ENCODE data around the gene KCNQ1OT1.

The KCNQ1OT1 gene

DNA sequence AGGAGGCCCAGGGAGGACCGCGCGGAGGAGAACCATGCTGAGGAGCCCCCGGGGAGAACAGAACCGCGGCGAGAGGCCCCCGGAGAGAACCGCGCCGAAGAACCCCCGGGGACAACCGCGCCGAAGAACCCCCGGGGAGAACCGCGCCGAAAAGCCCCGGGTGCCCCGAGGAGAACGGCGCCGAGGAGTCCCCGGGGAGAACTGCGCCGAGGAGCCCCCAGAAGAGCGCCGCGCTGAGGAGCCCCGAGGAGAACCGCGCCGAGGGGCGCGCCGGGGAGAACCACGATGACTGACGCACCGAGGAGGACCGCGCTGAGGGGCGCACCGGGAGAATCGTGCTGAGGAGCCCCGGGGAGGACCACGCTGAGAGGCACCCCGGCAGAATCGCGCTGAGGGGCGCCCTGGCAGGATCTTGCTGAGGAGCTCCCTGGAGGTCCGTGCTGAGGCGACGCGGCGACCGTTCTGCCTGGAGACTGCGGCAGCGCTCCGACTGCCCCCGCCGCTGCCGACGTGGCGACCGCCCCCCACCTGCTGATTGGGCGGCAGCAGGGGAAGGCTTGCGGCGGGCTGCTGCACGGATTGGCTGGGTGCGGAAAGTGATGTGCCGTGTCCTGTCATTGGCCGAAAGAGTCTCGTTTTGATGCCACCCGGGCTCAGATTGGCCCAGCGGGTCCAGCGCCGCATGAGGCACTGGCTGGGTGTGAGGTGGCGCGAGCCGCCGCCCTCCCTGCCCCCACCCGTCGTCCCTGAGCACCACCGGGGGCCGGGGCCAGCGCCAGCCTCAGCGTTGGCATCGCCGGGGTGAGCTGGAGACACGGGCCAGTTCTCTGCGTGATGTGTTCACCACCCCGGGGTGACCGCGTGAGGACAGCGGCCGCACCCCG, at the start of gene KCNQ1OT1:
Gene KCNQ1OT1, minus strand, starts transcription at position 464 of the 884 bp plus-strand sequence.
- FAIRE-seq (peak; percentile 40), DNase-seq (ENCODE audit: insufficient read length, low spot score) (peak; percentile 84)

DNA sequence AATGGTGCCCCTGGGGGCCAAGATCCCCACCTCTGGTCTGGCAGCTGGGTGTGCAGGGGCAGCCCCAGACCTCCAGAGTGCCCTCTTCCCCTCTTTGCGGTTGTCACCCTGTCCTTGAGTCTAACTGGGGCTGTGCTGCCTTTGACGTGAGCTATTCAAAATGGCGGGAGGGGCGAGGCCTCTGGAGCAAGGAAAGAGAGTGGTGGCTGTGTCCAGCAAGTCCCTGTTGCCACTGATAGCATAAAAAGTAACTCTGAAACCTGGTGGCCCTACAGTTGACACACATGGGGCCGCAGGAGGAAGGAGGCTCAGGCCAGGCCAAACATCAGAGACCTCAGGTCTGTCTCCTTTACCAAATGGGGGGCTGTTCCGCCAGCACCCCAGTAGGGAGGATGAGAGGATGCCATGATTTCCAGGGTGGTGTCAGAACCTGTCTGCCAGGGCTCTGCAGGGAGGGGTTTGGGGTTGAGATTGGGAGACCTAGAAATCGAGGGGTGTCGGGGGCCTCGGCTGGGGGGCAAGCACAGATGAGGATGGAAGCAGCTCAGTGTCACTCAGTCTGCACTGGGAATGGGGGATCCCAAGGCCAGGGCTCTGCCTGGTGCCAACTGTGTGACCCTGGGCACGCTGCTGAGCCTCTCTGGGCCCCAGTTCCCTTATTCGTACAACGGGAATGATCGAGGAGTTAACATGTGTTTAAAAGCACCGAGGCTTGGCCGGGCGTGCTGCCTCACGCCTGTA, 49.2 kb upstream of the KCNQ1OT1 start:
- no peak for FAIRE-seq
- DNase-seq (ENCODE audit: insufficient read length, low spot score): no peak

DNA sequence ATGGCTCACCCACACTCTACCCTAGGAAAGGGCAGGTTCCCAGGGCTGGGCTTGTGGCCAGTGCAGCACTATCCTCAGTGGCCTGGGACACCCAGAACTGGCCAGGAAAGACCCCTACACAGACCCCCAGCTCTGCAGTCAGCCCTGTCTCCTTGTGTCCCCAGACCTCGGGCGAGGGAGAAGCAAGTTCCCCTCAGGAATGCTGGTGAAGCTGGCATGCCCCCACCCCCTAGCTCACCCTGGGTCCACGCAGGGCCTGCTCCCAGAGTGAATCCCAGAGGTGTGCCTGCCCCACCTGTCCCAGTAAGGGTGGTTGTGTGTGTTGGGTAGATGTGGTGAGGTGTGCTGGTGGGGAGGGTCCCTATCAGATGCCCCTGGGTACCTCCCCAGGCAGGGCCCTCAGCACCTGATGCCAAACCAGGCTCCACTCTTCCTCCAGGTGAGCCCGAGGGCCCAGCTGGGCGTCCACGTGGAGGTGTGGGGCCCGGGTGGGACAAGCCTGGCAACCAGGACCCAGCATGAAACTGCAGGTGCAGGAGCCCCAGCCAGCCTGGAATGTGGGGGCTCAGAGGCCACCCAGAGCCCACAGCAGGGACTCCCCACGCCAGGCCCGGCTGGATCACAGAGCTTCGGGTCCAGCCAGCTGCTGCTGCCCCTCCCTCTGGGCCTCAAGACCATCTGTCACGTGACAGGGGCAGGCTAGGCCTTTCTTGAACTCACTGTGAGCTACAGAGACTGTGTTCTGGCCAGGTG, 48.4 kb upstream of the KCNQ1OT1 start:
- DNase-seq (ENCODE audit: insufficient read length, low spot score) (no peak), FAIRE-seq (no peak)

DNA sequence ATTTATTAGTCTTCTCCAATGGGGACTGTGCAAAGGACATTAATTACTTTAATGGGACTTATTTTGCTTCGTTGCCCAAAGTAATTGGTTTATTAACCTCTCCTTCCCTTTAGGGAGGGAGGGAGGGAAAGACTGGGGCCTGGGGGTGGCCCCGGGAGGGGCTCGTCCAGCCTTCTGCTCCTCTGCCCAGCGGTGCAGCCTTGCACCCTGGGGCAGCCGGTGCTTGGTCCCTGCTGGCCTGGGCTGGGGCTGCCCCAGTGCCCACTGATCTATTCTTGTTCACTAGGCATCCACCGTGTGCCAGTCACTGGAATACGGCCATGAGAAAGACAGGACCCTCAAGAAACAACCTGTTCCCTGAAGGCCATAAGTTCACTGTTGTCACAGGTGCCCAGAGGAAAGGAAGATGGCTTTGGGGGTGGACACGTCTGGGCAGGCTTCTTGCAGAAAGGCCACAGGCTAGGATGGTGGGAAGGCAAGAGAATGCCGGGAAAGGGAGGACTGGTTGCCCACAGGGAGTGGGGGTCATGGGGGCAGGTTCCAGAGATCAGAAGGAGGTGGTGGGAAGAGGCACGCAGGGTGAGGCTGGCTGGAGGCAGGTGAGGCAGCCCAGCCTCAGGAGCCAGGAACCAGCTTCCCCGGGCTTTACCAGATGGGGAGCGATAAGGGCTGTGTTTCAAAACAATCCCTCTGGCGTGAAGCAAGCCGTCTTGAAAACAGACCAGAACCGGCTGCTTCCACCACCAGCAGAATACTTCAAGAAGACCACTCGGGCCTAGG, 47.6 kb upstream of the KCNQ1OT1 start:
- FAIRE-seq (no peak), DNase-seq (ENCODE audit: insufficient read length, low spot score) (no peak)

DNA sequence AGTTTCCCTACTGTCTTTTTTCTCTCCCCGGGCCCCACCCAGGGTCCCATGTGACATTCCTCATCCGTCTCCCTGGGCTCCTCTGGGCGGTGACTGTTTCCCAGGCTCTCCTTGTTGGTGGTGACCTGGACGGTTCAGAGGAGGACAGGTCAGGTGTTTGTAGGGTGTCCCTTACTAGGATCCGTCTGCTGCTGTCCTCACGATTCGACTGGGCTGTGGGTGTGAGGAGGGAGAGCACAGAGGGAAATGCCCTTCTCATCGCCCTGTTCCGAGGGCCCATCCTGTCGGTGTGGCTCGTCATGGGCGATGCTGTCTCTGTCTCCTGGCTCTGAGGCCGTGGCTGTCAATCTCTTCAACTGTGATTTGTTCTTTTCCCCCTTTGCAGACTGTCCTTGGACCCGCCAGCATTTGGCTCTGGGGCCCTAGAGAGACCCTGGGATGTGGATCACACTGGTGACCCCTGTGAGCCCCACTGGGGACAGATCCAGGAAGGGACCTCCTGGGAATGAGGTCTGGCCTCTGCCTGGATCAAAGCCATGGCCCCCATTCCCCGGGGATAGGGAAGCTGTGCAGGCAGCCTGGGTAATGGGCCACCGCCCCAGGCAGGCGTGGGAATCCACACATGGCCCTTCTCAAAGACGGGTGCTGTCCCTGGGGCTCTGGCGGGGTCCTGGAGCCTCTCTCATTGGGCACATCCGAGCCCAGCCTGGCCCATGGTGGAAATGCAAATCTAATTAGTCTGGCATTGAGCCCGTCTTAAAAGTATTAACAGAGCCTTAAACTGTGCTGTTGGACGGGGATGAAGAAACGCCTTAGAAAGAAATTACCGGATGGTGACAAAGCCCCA, 46.8 kb upstream of the KCNQ1OT1 start:
- FAIRE-seq (no peak), DNase-seq (ENCODE audit: insufficient read length, low spot score) (no peak)

DNA sequence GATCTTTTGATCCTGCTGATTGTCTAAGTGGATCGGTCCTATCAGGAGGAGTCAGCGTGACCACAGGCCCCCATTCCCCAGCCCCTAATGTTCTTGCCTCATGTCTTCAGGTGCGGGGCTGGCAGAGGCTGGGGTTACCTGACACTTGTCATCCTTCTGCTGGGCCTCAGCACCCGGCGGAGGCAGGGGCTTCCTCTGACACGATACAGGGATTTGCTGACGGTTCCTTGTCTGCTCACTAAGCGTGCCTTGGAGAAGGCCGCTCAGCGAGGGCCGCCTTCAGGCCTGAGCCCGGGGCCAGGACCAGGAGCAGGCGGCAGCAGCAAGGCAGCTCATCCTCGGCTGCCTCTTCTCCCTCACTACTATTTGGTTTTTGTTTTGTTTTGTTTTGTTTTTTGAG, 45.7 kb upstream of the KCNQ1OT1 start:
- FAIRE-seq: no peak
- no peak for DNase-seq (ENCODE audit: insufficient read length, low spot score)

DNA sequence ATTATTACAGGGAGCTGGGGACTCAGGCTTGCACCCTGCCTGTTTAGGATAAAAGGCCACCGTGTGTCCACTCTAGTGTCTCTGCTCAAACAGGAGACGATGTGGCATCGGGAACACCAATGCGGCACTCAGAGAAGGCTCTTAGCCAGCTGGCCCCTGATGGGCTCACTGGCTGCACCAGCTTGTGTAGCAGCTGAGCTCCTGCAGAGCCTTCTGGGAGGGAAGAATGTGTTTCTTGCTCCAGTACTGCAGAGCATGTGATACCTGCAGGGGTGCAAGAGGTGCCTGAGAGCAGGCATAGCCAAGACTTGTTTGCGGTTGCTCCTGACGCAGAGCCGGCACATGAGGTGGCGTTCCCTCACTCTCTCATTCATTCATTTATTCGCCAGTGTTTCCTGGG, 44.4 kb upstream of the KCNQ1OT1 start:
- DNase-seq (ENCODE audit: insufficient read length, low spot score): no peak
- no peak for FAIRE-seq

DNA sequence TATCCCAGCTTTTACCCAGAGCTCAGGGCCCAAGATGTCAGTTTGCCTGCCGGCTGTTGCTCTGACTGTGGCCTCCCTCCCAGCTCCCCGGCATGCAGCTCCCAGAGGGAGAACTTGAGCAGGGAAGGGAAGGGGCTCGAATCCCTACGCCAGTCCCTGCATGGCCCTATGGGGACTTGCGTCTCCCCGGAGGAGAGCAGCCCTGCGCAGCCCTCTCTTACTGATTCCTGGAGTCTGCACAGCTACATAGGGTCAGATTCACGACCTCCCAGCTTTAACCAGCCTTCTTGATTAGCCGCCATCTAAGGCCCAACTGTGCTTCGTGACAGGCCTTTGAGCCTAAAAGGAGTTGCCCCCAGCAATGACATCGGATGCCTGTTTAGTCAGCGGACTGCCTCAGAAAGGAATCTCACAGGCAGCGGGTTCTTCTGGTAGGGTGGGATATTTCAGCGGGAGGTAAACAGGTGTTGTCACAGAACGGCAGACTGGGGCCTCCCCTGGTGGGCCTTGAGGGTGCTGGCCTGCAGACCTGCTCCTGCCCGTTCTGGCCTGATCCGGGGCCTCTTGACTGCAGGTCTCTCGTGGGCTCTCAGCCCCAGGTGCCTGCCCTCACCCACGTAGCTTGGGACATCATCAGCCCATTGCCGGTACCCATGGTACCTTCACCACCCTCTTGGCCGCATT, 43.8 kb upstream of the KCNQ1OT1 start:
- no peak for DNase-seq (ENCODE audit: insufficient read length, low spot score)
- FAIRE-seq: no peak

DNA sequence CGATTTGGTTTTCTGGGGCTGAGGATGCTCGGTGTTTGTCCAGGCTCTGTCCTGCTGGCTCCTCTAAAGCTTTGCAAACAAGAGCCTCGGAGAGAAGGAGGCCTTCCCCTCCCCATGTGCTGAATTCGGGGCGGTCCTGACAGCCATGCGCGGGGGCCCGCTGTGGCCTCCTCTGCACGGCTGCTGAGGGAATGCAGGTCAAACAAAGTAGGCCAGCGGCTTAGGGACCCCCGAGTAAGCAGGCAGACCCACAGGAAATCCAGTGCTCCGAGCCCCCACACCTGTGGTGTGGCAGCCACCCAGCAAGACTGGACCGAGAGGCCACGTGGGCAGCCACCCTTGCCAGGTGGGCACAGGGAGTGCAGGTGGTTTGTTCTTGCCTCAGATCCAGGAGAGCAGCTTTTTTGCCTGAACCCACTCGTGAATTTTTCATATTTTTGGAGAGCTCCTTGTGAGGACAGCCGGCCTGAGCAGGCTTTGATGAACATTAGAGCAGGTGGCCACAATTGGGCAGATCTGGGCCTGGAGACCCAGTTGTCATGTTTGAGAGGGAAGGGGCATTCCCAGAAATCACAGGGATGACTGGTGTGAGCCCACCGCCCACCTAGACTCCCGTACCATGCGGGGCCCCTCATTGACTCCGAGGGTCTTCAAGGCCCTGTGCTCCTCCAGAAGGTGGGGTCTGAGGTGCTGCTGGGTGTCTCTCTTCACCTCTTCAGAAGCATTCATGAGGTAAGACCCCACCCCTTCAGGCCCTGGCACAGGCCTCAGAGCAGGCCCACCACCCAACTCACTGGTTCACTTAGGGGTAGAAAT, 43.0 kb upstream of the KCNQ1OT1 start:
- FAIRE-seq (no peak), DNase-seq (ENCODE audit: insufficient read length, low spot score) (no peak)

DNA sequence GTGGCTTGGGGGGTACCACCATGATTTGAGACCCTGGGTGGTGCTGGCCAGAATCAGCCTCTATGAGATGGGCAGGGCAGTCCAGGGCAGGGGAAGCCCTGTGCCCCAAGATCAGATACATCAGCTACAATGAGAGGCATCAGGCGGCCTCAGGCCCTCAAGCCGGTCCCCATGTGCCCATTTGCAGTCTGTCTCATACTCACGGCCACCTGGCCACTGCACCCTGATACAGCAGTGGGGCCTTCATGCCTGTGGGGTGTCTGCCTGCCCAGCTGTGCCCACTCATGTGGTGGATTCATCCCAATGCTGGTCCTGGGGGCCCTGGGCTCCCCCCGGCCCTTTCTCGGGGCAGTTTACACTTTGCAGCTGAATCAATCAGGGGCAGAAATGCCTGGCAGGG, 42.4 kb upstream of the KCNQ1OT1 start:
- DNase-seq (ENCODE audit: insufficient read length, low spot score) (no peak), FAIRE-seq (no peak)

DNA sequence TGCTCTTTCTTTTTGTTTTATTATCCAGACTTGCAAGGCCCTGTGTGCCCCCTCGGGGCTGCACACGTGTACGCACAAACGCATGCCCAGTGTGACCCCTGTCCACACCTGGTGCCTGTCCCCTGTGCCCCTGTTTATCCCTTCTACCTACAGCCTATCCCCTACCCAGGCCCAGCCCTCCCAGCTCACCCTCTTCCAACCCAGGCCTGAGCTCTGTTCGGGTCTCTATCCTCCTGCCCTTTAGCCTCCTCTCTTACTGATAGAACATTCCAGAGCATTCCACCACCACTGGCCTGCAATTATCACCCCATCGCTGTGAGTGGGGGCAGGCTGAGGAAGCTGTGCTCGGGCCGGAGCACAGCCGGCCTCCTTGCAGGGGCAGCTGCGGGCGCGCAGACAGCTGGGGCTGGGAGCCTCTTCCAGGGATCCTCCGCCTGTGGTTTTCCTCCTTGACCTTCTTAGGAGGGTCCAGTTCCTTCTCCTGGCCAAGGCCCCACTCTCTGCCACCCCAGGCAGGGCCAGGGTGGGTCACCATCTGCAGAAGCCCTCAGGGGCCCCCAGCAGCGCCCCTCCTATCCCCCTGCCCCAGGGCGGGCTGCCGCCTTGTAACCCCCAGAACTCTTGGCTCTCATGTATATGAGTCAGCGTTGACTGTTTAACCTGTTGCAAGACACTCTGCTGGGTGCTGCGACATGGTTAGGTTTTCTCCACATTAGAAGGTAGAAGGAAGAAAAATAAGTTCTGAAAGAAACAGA, 41.8 kb upstream of the KCNQ1OT1 start:
- peak; percentile 56 for DNase-seq (ENCODE audit: insufficient read length, low spot score)
- FAIRE-seq: peak; percentile 31

DNA sequence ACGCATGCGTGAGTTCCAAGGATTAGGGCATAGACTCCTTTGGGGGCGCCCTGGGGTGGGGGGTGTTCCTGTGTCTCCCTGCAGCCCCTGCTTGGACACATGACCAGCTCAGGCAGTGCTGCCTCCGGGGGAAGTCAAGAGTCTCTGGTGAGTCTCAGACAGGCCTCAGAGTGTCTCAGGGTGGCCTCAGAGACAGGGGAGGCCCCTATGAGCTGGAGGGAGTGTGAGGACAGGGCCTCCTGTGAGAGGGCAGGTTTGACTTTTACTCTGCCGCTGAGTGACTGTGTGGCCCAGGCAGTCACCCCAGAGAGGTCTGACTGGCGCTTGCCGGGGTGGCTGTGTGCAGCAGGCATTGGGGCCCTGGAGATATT, 41.2 kb upstream of the KCNQ1OT1 start:
- DNase-seq (ENCODE audit: insufficient read length, low spot score) (no peak), FAIRE-seq (no peak)

DNA sequence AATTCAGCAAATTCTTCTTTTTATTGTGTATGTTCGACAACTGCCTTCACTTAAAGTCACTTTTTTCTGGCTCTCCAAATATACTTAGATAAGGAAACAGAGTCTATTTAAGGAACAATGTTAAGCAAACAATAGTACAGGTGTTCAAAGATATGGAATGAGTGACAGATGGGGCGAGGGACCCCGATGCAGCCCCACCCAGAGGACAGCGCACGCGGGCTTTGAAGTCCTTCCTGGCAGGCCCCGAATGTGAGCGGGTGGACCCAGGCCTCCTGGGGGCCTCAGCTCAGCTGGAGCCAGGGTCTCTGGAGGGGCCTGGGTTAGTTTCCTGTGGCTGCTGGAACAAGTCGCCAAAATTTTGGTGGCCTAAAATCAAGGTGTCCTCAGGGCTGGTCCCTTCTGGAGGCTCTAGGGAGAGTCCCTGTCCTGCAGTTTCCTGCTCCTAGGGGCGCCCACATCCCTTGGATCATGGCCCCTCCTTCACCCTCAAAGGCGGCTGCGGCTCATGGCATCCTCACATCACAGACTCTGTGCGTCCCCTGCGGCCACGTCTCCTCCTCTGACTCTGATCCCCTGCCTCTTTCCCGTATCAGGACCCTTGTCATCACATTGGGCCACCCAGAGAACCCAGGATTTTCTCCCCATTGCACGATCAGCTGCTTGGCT, 40.6 kb upstream of the KCNQ1OT1 start:
- FAIRE-seq (no peak), DNase-seq (ENCODE audit: insufficient read length, low spot score) (no peak)

DNA sequence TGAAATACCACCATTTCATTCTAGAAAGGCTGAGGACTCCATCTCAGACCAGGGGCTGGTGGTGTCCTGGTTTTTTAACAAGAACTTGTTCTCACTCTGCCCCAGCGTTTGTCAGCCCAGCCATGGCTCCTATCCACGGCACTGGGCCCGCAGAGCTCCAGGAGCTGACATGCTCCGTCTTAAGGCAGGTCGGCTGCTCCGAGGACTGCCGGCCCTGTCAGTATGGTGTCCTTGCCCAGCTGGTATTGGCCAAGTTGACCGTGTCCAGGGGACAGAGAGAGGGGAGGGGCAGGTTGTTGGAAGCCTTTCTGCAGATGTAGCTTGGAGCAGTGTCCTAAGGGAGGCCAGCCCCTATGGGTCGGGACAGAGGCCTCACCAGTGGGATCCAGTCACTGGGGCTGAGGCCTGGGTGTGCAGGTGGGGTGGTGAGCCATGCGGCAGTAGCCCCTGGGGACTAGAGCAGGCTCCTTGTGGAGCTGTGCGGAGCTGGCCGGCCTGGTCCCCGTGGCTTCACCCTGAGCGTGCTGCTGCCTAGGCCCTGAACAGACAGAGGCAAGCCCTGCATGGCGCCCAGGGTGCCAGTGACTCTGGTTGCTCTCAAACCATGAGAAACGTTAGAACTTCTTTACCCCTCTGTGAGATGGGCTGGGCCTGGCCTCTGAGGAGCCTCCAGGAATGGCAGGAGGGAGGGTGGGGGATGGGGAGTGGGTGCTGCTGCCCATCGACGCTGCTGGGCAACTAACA, 39.9 kb upstream of the KCNQ1OT1 start:
- FAIRE-seq (no peak), DNase-seq (ENCODE audit: insufficient read length, low spot score) (no peak)

DNA sequence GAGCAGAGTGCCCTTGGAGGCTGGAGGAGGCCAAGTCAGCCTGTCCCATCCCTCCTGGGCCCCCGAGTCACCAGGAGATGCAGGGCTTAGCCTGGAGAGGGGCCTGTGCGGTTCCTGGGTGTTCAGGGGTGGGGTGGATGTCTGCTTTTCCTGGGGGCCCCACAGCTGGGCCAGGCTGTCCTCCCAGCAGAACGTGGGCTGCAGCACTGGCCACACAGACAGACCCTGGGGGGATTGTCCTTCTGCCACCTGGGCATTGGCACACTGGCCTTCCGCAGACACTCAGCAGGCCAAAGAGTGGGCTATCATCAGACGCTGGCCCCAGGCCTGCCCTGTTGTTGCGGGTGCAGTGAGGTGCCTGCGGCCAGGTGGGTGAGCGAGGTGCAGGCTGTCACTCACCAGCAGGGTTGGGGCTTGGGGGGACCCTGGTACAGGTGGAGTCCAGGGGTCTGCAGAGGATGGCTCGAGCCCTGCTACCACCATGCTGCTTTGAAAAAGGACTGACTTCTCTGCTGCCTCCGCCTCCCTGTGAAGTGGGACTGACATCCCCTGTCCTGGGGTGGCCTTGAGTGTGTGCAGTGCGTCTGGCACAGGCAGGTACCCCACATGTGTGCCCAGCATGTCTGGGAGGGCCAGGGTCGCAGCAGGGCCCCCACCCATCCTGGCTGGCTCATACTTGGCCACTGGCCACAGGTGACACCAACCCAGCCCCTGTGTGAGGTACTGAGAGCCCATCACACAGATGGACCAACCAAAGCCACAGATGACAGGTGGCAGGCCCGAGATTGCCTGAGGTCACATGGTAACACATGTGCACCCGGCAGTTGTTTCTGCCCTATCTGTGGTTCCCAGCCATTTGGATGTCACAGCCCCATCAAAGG, 39.0 kb upstream of the KCNQ1OT1 start:
- peak; percentile 48 for FAIRE-seq
- DNase-seq (ENCODE audit: insufficient read length, low spot score): no peak

Measured in HTR-8/SVneo (cell line).